BLaER1 treated with 17β-estradiol and CSF1 and Interleukin-3, amounts not matched to agents 10 nM and 100 nM (cell line): ENCODE data around the gene PPP6R3.

Source experiments
- H3K27ac ChIP-seq, 11 experiments: shearing (Covaris generic); formaldehyde crosslinking; 2 replicates each; pipeline ENCODE4 v1.8.1; 2022
- H3K27me3 ChIP-seq, 11 experiments: shearing (Covaris generic); formaldehyde crosslinking; 2 replicates each; pipeline ENCODE4 v1.8.1; 2022
- H3K36me3 ChIP-seq, 11 experiments: shearing (Covaris generic); formaldehyde crosslinking; 2 replicates each; pipeline ENCODE4 v1.8.1; 2022
- H3K4me1 ChIP-seq, 10 experiments: shearing (Covaris generic); formaldehyde crosslinking; 2 replicates each; pipeline ENCODE4 v1.8.1; 2022
- H3K4me2 ChIP-seq, 11 experiments: shearing (Covaris generic); formaldehyde crosslinking; 2 replicates each; pipeline ENCODE4 v1.8.1; 2022
- H3K4me3 ChIP-seq, 10 experiments: shearing (Covaris generic); formaldehyde crosslinking; 2 replicates each; pipeline ENCODE4 v1.8.1; 2022
- H3K9ac ChIP-seq, 11 experiments: shearing (Covaris generic); formaldehyde crosslinking; 2 replicates each; pipeline ENCODE4 v1.8.1; 2022
- H3K9me3 ChIP-seq, 11 experiments: shearing (Covaris generic); formaldehyde crosslinking; replicated peaks in 1 of 11; 2 replicates each; pipeline ENCODE4 v1.8.1; 2022
- H4K20me1 ChIP-seq, 11 experiments: shearing (Covaris generic); formaldehyde crosslinking; 2 replicates each; pipeline ENCODE4 v1.8.1; 2022
- Cebpa-rat ChIP-seq, 11 experiments: shearing (Covaris generic); IDR thresholded peaks; 2 replicates each; pipeline ENCODE4 v1.8.1; 2022

Gene PPP6R3

DNA sequence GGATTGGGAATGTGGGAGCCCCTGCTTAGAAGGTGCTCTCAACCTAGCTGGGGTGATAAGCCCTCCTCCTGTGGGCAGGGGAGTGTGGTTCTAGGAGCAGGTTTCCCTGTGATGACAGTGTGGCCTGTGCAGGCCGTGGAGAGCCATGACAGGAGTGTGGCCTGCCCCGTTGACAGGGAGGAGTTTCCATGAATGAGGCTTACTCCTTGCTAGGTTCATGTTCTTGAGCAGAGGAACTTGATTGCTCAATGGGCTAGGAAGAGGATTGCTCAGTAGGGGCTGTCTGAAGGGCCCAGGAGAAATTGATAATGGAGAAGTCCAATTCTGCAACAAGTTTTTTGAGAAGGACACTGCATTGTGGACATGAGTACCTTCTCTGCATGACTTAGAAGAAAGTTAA, 92.0 kb downstream of the PPP6R3 start:
- H3K4me2 ChIP-seq, result peak overlapping the region in 10 of 11 experiments; percentile 20 to 93 (median 87); a peak in 19 of 22 replicates
- no peaks in the 10 kb centered on the region for H3K27me3 ChIP-seq
- peaks cover 34 to 71% (median 60%) of the 10 kb centered on the region in 10 experiments for H3K4me1 ChIP-seq
- H3K9me3 ChIP-seq, result no peaks in the 10 kb centered on the region
- peaks cover 80 to 99% (median 89%) of the 10 kb centered on the region in 11 experiments for H3K36me3 ChIP-seq
- peak in 7 of 11 experiments; percentile 29 to 80 (median 57); a peak in 8 of 22 replicates for TF ChIP-seq Cebpa-rat (IDR thresholded peaks at IDR 0.05)
- H4K20me1 ChIP-seq, result peaks cover 0 to 58% (median 0%) of the 10 kb centered on the region in 11 experiments; a peak in 4 of 22 replicates
- H3K4me3 ChIP-seq, result peak overlapping the region in 1 of 10 experiments; percentile 9; a peak in 2 of 20 replicates
- H3K27ac ChIP-seq, result peak overlapping the region in 10 of 11 experiments; percentile 91 to 98 (median 94); a peak in 19 of 22 replicates
- peak overlapping the region in 4 of 11 experiments; percentile 2 to 84 (median 8); a peak in 6 of 22 replicates for H3K9ac ChIP-seq

DNA sequence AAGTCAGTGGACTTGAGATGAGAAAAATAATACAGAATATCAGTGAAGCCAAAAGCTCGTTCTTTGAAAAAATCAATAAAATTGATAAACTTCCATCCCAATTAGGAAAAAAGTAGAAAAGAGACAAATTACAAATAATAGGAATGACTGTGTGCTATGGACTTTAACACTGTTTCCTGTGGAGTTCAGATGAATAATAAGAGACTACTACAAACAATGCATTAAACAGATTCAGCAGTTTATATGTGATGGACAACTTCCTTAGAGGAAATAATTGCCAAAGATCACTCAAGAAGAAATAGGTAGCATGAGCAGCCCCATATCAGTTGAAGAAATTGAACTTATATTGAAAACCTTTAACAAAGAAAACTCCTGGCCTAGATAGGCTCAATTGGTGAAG, 99.7 kb downstream of the PPP6R3 start:
- Histone ChIP-seq H4K20me1 (peaks cover under 1 to 64% (median 7%) of the 10 kb centered on the region in 11 experiments; a peak in 11 of 22 replicates), H3K27ac (no peak overlapping the region), H3K9ac (no peak overlapping the region), H3K4me2 (no peak overlapping the region), H3K36me3 (peaks cover 93 to 100% (median 98%) of the 10 kb centered on the region in 11 experiments), H3K4me1 (peaks cover 0 to 18% (median 2%) of the 10 kb centered on the region in 10 experiments; a peak in 14 of 20 replicates), H3K27me3 (no peaks in the 10 kb centered on the region), H3K4me3 (no peak overlapping the region), H3K9me3 (no peaks in the 10 kb centered on the region)
- TF ChIP-seq Cebpa-rat (IDR thresholded peaks at IDR 0.05), result no peak

DNA sequence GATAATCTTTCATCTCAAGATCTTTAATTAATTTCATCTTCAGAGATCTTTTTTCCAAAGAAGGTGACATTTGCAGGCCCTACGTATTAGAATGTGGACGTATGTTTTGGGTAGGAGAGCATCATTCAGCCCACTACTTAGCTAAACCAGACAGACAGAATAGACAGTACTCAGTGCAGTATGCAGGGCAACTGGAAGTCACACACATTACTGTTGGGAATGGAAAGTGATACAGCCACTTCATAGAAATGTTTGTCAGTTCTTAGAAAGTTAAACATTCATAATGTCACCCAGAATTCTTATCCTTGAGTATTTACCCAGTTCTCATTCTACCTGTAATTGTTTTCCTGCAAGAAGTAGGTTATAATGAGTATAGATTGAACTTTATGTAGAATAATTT, 102.9 kb downstream of the PPP6R3 start:
- H3K4me3 ChIP-seq, result no peak overlapping the region
- H4K20me1 ChIP-seq, result peaks cover 17 to 79% (median 26%) of the 10 kb centered on the region in 11 experiments; a peak in 15 of 22 replicates
- peaks cover 97 to 100% (median 99%) of the 10 kb centered on the region in 11 experiments for H3K36me3 ChIP-seq
- H3K4me2 ChIP-seq, result no peak overlapping the region
- H3K27me3 ChIP-seq, result no peaks in the 10 kb centered on the region
- H3K9ac ChIP-seq, result no peak overlapping the region
- H3K4me1 ChIP-seq, result peaks cover 0 to 34% (median 15%) of the 10 kb centered on the region in 10 experiments; a peak in 15 of 20 replicates
- no peak overlapping the region for H3K27ac ChIP-seq
- H3K9me3 ChIP-seq, result no peaks in the 10 kb centered on the region
- TF ChIP-seq Cebpa-rat (IDR thresholded peaks at IDR 0.05), result no peak

DNA sequence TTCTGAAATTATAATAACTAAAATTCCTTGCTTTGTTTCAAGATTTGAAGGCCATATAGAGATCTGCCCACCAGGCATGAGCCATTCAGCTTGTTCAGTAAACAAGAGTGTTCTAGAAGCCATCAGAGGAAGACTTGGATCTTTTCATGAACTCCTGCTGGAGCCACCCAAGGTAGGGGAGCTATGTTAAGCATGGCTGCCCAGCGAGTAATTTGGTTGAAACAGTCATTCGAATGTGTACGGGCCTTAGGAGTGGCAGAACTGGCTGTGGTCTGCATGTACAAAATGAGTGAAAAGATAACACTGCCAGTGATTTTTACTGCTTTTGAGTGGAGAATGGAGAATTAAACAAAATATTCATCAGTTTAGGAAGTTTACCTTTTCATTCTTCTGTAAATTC, 103.7 kb downstream of the PPP6R3 start:
- Histone ChIP-seq H3K27ac (no peak overlapping the region), H3K27me3 (no peaks in the 10 kb centered on the region), H3K4me1 (peaks cover 7 to 41% (median 21%) of the 10 kb centered on the region in 10 experiments; a peak in 17 of 20 replicates), H4K20me1 (peaks cover 18 to 82% (median 34%) of the 10 kb centered on the region in 11 experiments; a peak in 15 of 22 replicates), H3K9me3 (no peaks in the 10 kb centered on the region), H3K4me3 (no peak overlapping the region), H3K4me2 (peak overlapping the region in 1 of 11 experiments; percentile 4; a peak in 1 of 22 replicates), H3K9ac (no peak overlapping the region), H3K36me3 (peaks cover 97 to 100% (median 99%) of the 10 kb centered on the region in 11 experiments)
- TF ChIP-seq Cebpa-rat (IDR thresholded peaks at IDR 0.05), result no peak

DNA sequence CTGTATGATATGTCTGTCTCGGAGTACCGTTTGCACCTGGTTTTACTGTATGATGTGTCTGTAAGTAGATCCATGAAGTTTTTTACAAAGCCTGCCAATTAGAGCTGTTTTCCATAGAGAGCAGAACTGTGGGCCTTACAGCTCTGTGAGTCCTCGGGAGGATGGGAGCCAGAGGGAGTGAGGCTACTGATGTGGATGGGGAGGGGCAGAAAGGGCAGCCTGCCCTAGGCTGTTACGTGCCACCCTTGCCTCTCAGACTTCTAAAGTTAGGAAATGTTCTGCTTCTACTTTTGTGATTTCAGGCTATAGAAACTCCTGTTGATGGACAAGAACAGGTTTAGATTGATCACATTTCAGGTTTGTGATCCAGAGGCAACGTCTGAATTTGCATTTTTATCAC, 105.2 kb downstream of the PPP6R3 start:
- TF ChIP-seq Cebpa-rat (IDR thresholded peaks at IDR 0.05), result no peak
- H3K4me2 ChIP-seq, result peak overlapping the region in 8 of 11 experiments; percentile 23 to 67 (median 56); a peak in 16 of 22 replicates
- no peaks in the 10 kb centered on the region for H3K9me3 ChIP-seq
- H3K9ac ChIP-seq, result peak overlapping the region in 1 of 11 experiments; percentile 7; a peak in 3 of 22 replicates
- H3K27ac ChIP-seq, result peak overlapping the region in 4 of 11 experiments; percentile 5 to 30 (median 18); a peak in 2 of 22 replicates
- H3K36me3 ChIP-seq, result peaks cover 97 to 100% (median 100%) of the 10 kb centered on the region in 11 experiments
- H3K27me3 ChIP-seq, result no peaks in the 10 kb centered on the region
- H4K20me1 ChIP-seq, result peaks cover 18 to 82% (median 38%) of the 10 kb centered on the region in 11 experiments; a peak in 15 of 22 replicates
- no peak overlapping the region for H3K4me3 ChIP-seq
- H3K4me1 ChIP-seq, result peaks cover 9 to 41% (median 24%) of the 10 kb centered on the region in 10 experiments; a peak in 17 of 20 replicates

DNA sequence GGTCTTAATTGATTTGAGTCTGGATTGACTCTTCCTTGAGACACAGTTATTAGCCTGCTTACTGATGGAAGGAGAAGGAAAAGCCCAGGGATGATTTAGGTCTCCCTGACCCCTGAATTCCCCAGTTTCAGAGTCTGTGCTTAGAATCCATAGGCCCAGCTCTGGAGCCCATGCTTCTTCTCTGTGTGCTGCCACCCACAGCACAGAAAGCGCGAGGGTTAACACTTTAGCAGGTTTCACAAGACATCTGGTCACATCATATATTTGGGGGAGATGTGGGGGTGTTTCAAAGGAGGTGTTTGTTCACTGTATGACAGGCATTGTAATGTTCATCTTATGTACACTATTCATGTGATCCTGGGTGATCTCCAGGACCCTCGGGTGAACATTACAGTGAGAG, 107.0 kb downstream of the PPP6R3 start:
- Histone ChIP-seq H4K20me1 (peaks cover 23 to 92% (median 45%) of the 10 kb centered on the region in 11 experiments; a peak in 15 of 22 replicates), H3K9ac (no peak overlapping the region), H3K4me1 (peaks cover 9 to 41% (median 24%) of the 10 kb centered on the region in 10 experiments; a peak in 17 of 20 replicates), H3K27ac (no peak overlapping the region), H3K9me3 (no peaks in the 10 kb centered on the region), H3K27me3 (no peaks in the 10 kb centered on the region), H3K4me3 (no peak overlapping the region), H3K36me3 (peaks cover 97 to 100% (median 100%) of the 10 kb centered on the region in 11 experiments), H3K4me2 (no peak overlapping the region)
- no peak for TF ChIP-seq Cebpa-rat (IDR thresholded peaks at IDR 0.05)

DNA sequence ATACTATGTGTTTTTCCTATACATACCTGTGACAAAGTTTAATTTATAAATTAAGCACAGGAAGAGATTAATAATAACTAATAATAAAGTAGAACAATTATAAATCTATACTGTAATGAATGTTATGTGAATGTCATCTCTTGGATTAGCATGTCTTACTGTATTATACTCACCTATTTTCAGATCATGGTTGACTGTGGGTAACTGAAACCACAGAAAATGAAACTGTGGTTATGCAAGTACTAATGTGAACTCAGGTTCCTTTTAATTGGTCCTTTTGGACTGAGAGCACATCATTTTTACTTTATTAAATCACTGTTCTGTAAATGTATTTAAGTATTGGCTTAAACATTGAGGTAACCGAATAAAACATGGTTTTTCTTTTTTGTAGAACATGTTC, 108.8 kb downstream of the PPP6R3 start:
- H3K4me2 ChIP-seq, result no peak overlapping the region
- no peaks in the 10 kb centered on the region for H3K9me3 ChIP-seq
- H4K20me1 ChIP-seq, result peaks cover 25 to 90% (median 45%) of the 10 kb centered on the region in 11 experiments; a peak in 16 of 22 replicates

DNA sequence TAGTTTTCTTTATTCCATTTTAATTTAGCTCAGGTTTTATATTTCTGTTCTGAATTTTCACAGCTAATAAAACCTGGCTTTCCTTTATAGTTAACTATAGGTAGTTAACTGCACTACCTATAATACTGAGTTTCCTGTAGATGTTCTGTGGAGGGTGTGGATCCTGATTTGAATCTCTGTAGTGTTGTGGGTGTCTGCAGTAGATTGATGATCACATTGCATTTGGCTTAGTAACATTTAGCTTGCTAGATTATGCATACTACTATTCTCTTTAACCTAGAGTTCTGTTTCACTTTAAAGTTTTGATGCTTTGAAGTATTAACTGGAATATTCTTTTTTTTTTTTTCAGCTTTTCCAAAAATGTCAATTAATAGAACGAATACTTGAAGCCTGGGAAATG, 110.1 kb downstream of the PPP6R3 start:
- Histone ChIP-seq H3K4me3 (no peak overlapping the region), H3K36me3 (peaks cover 96 to 99% (median 98%) of the 10 kb centered on the region in 11 experiments), H3K9me3 (no peaks in the 10 kb centered on the region), H3K9ac (no peak overlapping the region), H4K20me1 (peaks cover 20 to 91% (median 38%) of the 10 kb centered on the region in 11 experiments; a peak in 17 of 22 replicates), H3K27ac (no peak overlapping the region), H3K4me1 (peaks cover 8 to 24% (median 17%) of the 10 kb centered on the region in 10 experiments; a peak in 17 of 20 replicates), H3K27me3 (no peaks in the 10 kb centered on the region), H3K4me2 (no peak overlapping the region)
- TF ChIP-seq Cebpa-rat (IDR thresholded peaks at IDR 0.05), result no peak

More for the DNA sequence above, 108.8 kb downstream of the PPP6R3 start:
- no peak overlapping the region for H3K27ac ChIP-seq
- H3K9ac ChIP-seq, result no peak overlapping the region
- H3K4me3 ChIP-seq, result no peak overlapping the region
- peaks cover 11 to 31% (median 22%) of the 10 kb centered on the region in 10 experiments; a peak in 17 of 20 replicates for H3K4me1 ChIP-seq
- H3K27me3 ChIP-seq, result no peaks in the 10 kb centered on the region
- H3K36me3 ChIP-seq, result peaks cover 95 to 99% (median 98%) of the 10 kb centered on the region in 11 experiments
- no peak for TF ChIP-seq Cebpa-rat (IDR thresholded peaks at IDR 0.05)

DNA sequence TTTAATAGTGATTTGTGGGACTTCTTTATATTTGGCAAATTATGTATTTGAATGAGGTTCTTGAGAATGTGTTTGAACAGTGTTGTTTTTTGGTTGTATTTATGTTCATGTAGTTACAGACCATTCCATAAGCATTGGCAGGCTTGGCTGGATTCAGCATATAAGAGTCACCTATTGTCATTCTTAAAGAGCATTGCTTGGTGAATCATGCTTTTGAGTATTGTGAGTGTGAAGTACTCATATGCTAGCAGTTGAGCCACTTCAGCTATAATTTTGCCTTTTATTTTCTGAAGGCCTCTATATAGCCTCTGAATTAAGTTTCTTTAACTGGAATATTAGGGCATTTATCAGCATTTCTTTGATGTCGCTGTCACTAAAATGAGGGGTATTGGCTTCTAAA, 113.8 kb downstream of the PPP6R3 start:
- Histone ChIP-seq H3K4me2 (peak overlapping the region in 2 of 11 experiments; percentile 1 to 25; a peak in 2 of 22 replicates), H3K4me1 (peaks cover 0 to 29% (median 8%) of the 10 kb centered on the region in 10 experiments; a peak in 11 of 20 replicates), H3K9ac (no peak overlapping the region), H3K36me3 (peaks cover 96 to 99% (median 98%) of the 10 kb centered on the region in 11 experiments), H3K9me3 (peaks cover 0 to 3% (median 0%) of the 10 kb centered on the region in 11 experiments; a peak in 1 of 22 replicates), H3K27me3 (no peaks in the 10 kb centered on the region), H3K27ac (no peak overlapping the region), H3K4me3 (no peak overlapping the region), H4K20me1 (peaks cover 4 to 78% (median 26%) of the 10 kb centered on the region in 11 experiments; a peak in 14 of 22 replicates)
- no peak for TF ChIP-seq Cebpa-rat (IDR thresholded peaks at IDR 0.05)
